Endothelial cell (in vitro differentiated cells): ENCODE measurements around the gene TUBA8. TPM values are rescaled to one million over a fixed set of nuclear protein-coding genes. Genes with fewer than 3 reads are reported as not detected.

Experiments
- total RNA-seq: library from RNA; stranded (reverse); fragmentation: NEBNext Ultra II Directional; extraction: Animal tissue kit (Norgen Biotek cat#: 25700); gene quantifications from one replicate; pipeline ENCODE4 v1.2.1, GENCODE V29; 2021; ENCODE audit not compliant: unreplicated experiment

The TUBA8 gene
- total RNA-seq, 1 donor from 2014 or later = 0.46 TPM

Other genes starting within 250 kb of the TUBA8 start
- gene MICAL3, start 86.2 kb upstream of the TUBA8 start, total RNA-seq = 54.3 TPM
- 49.7 TPM for gene PEX26, start 32.8 kb upstream of the TUBA8 start, total RNA-seq
- gene USP18, start 39.4 kb downstream of the TUBA8 start, total RNA-seq = 0.85 TPM